Sigmoid colon (tissue), 7 donors: Measurements from ENCODE around the gene TMEM19. TPM values are rescaled to one million over a fixed set of nuclear protein-coding genes. Genes with fewer than 3 reads are reported as not detected.

Source experiments
- DNase-seq: peaks from one replicate; pipeline ENCODE4 v3.0.0-alpha.2; 2019
- H3K27ac ChIP-seq, 4 donors: fragments of 200-600 bp; sonication (generic); one replicate each; pipeline ENCODE4 v1.5.1; 2016 to 2019; ENCODE audit warnings: mild to moderate bottlenecking in 1 of 4
- H3K27me3 ChIP-seq, 3 donors: fragments of 200-600 bp; sonication (generic); one replicate each; pipeline ENCODE4 v1.5.1; 2019; ENCODE audit warnings: mild to moderate bottlenecking in 1 of 3
- H3K36me3 ChIP-seq, 4 donors: fragments of 200-600 bp; sonication (generic); one replicate each; pipeline ENCODE4 v1.5.1; 2016 to 2019
- H3K4me1 ChIP-seq, 4 donors: fragments of 200-600 bp; sonication (generic); one replicate each; pipeline ENCODE4 v1.5.1; 2017 to 2019
- H3K4me3 ChIP-seq, 4 donors: fragments of 200-600 bp; sonication (generic); one replicate each; pipeline ENCODE4 v1.5.1; 2017 to 2019; ENCODE audit warnings: mild to moderate bottlenecking in 2 of 4, moderate library complexity in 1 of 4
- H3K9me3 ChIP-seq, 4 donors: fragments of 200-600 bp in 3 of 4; sonication (generic) in 3 of 4; one replicate each; pipeline versions ENCODE4 v1.5.1 to v1.6.1; 2013 to 2019
- CTCF ChIP-seq, 4 experiments: fragments of 450-650 bp in 3 of 4; fragments of 200-600 bp in 1 of 4; IDR thresholded peaks; one replicate each; pipeline ENCODE4 v1.5.1; 2016 to 2019; ENCODE audit warnings: antibody characterized with exemption in 4 of 4, mild to moderate bottlenecking in 3 of 4, moderate library complexity in 2 of 4
- EP300 ChIP-seq, 4 donors: sonication (generic); formaldehyde crosslinking; IDR thresholded peaks; one replicate each; pipeline ENCODE4 v1.6.1; 2017; ENCODE audit warnings: antibody characterized with exemption in 4 of 4
- POLR2A ChIP-seq, 2 donors: fragments of 450-650 bp; IDR thresholded peaks; one replicate each; pipeline ENCODE4 v1.6.1; 2016; ENCODE audit warnings: antibody characterized with exemption in 2 of 2, mild to moderate bottlenecking in 2 of 2, moderate library complexity in 2 of 2
- POLR2AphosphoS5 ChIP-seq, 4 donors: sonication (generic); formaldehyde crosslinking; IDR thresholded peaks; one replicate each; pipeline ENCODE4 v1.6.1; 2017; ENCODE audit warnings: antibody characterized with exemption in 4 of 4
- WGBS, 2 donors: extraction: QIAGEN DNeasy Blood & Tissue Kit; methylation state at CpG; one replicate each; pipeline ENCODE4 v1.1.7; 2013; 5-methylcytosine and 5-hydroxymethylcytosine counted together
- intact Hi-C: fragments of 100-400 bp; cut with DNase I; formaldehyde crosslinking; loops from one replicate; pipeline ENCODE4 v1.15.1; 2023
- polyA plus RNA-seq, 3 donors: library from polyadenylated mRNA; stranded (reverse); fragments of 200-250 nt; gene quantifications; one replicate each; pipeline ENCODE4 v1.2.3, GENCODE V29; 2013
- total RNA-seq, 4 donors: library from RNA; depleted of rRNA; stranded (reverse); fragments of >200 nt; gene quantifications; one replicate each; pipeline ENCODE4 v1.1.0, GENCODE V29; 2016
- donor health status: healthy with polysubstance abuse.
- donor health status: Bipolar disorder and iron deficiency.
- donor health status: healthy.

The TMEM19 gene
- total and polyA plus RNA-seq, 7 donors = 3.6 to 23.5 (median 12.1) TPM

- H3K4me1 ChIP-seq = no peaks in the 10 kb centered on the region
- H3K9me3 ChIP-seq = peaks cover 0 to 3% (median 0%) of the 10 kb centered on the region in 4 donors
- no peaks in the 10 kb centered on the region for H3K36me3 ChIP-seq
- H3K27ac ChIP-seq = no peak overlapping the region
- no peak overlapping the region for H3K4me3 ChIP-seq
- TF ChIP-seq POLR2A (IDR thresholded peaks at IDR 0.05) (no peak), POLR2AphosphoS5 (IDR thresholded peaks at IDR 0.05) (no peak), EP300 (IDR thresholded peaks at IDR 0.05) (no peak), CTCF (IDR thresholded peaks at IDR 0.05) (no peak)
- no peaks in the 10 kb centered on the region for H3K27me3 ChIP-seq
- intact Hi-C loops = no loop called here
- 98 to 99% methylated on average over 1 of the region's 1 CpG for WGBS, 2 donors
- DNase-seq = no peak
These were observed 22.8 kb downstream of the TMEM19 start for GRCh38 chr12:71708658-71709057.

GRCh38 chr12:71710276-71711125 is 24.6 kb downstream of the TMEM19 start:
- no peaks in the 10 kb centered on the region for H3K4me1 ChIP-seq
- TF ChIP-seq POLR2AphosphoS5 (IDR thresholded peaks at IDR 0.05) (no peak), CTCF (IDR thresholded peaks at IDR 0.05) (no peak), EP300 (IDR thresholded peaks at IDR 0.05) (no peak), POLR2A (IDR thresholded peaks at IDR 0.05) (no peak)
- no peaks in the 10 kb centered on the region for H3K27me3 ChIP-seq
- no peak for DNase-seq
- intact Hi-C loops = no loop called here
- H3K4me3 ChIP-seq = no peak overlapping the region
- H3K9me3 ChIP-seq = peaks cover 0 to 3% (median 3%) of the 10 kb centered on the region in 4 donors
- H3K36me3 ChIP-seq = no peaks in the 10 kb centered on the region
- H3K27ac ChIP-seq = no peak overlapping the region
- 89 to 90% methylated on average over 7 of the region's 7 CpGs for WGBS, 2 donors

- TF ChIP-seq EP300 (IDR thresholded peaks at IDR 0.05) = no peak
- TF ChIP-seq POLR2AphosphoS5 (IDR thresholded peaks at IDR 0.05) = no peak
- TF ChIP-seq POLR2A (IDR thresholded peaks at IDR 0.05) = no peak
- no peak for TF ChIP-seq CTCF (IDR thresholded peaks at IDR 0.05)
- peaks cover 0 to 3% (median 2%) of the 10 kb centered on the region in 4 donors for H3K9me3 ChIP-seq
- DNase-seq = no peak
- H3K4me1 ChIP-seq = no peaks in the 10 kb centered on the region
- H3K27ac ChIP-seq = no peak overlapping the region
- H3K36me3 ChIP-seq = no peaks in the 10 kb centered on the region
- H3K27me3 ChIP-seq = no peaks in the 10 kb centered on the region
- H3K4me3 ChIP-seq = no peak overlapping the region
- intact Hi-C loops = no loop called here
These were observed 32.7 kb downstream of the TMEM19 start for GRCh38 chr12:71718611-71719010.

- Histone ChIP-seq H3K27me3 (no peaks in the 10 kb centered on the region), H3K9me3 (peaks cover 0 to 1% (median under 1%) of the 10 kb centered on the region in 4 donors), H3K4me3 (no peak overlapping the region), H3K36me3 (no peaks in the 10 kb centered on the region), H3K4me1 (no peaks in the 10 kb centered on the region), H3K27ac (no peak overlapping the region)
- intact Hi-C loops = no loop called here
- TF ChIP-seq POLR2AphosphoS5 (IDR thresholded peaks at IDR 0.05) (no peak), CTCF (IDR thresholded peaks at IDR 0.05) (no peak), POLR2A (IDR thresholded peaks at IDR 0.05) (no peak), EP300 (IDR thresholded peaks at IDR 0.05) (no peak)
- DNase-seq = no peak
- 96% methylated on average over 5 of the region's 5 CpGs for WGBS, 2 donors
These were observed 33.9 kb downstream of the TMEM19 start for GRCh38 chr12:71719647-71720370.
